Spinal cord (tissue), 10 donors: Measurements from ENCODE around the gene TBX4. TPM values are rescaled to one million over a fixed set of nuclear protein-coding genes. Genes with fewer than 3 reads are reported as not detected.

Experiments
- DNase-seq, 6 donors: peaks; one replicate each; pipeline versions ENCODE4 v3.0.0 to v3.0.0-alpha.2; 2013 to 2015; ENCODE audit warnings: low spot score in 6 of 6, low read depth in 4 of 6
- H3K27ac ChIP-seq: one replicate; pipeline ENCODE4 v1.5.1; 2013; ENCODE audit warnings: low read depth, low read length, control low read depth
- H3K27me3 ChIP-seq: one replicate; pipeline ENCODE4 v1.6.1; 2013; ENCODE audit warnings: low read length; ENCODE audit not compliant: control insufficient read depth, insufficient read depth
- H3K36me3 ChIP-seq: one replicate; pipeline ENCODE4 v1.6.1; 2013; ENCODE audit warnings: low read length; ENCODE audit not compliant: control insufficient read depth, insufficient read depth
- H3K4me1 ChIP-seq: one replicate; pipeline ENCODE4 v1.6.1; 2013; ENCODE audit warnings: low read length; ENCODE audit not compliant: control insufficient read depth, insufficient read depth
- H3K4me3 ChIP-seq: one replicate; pipeline ENCODE4 v1.5.1; 2013; ENCODE audit warnings: low read depth, low read length, control low read depth
- H3K9me3 ChIP-seq: one replicate; pipeline ENCODE4 v1.6.1; 2013; ENCODE audit warnings: low read length; ENCODE audit not compliant: control insufficient read depth, insufficient read depth
- WGBS: methylation state at CpG from one replicate; pipeline ENCODE4 v1.1.5; 2013; ENCODE audit warnings: missing lambda C conversion rate; ENCODE audit not compliant: insufficient coverage; 5-methylcytosine and 5-hydroxymethylcytosine counted together
- polyA plus RNA-seq, 2 donors: library from polyadenylated mRNA; unstranded; fragments of 120-200 nt; gene quantifications; one replicate each; pipeline ENCODE4 v1.2.1, GENCODE V29; 2013; ENCODE audit not compliant: insufficient read length in 2 of 2
- total RNA-seq, 2 donors: library from RNA; depleted of rRNA in 1 of 2; stranded (reverse); fragments of 120-200 nt in 1 of 2; fragments of >200 nt in 1 of 2; gene quantifications; one replicate each; pipeline versions ENCODE4 v1.2.3 to v1.2.4, GENCODE V29; 2013 to 2014
- donor health status: healthy.

Gene TBX4
- total and polyA plus RNA-seq, 4 donors: not detected

DNA sequence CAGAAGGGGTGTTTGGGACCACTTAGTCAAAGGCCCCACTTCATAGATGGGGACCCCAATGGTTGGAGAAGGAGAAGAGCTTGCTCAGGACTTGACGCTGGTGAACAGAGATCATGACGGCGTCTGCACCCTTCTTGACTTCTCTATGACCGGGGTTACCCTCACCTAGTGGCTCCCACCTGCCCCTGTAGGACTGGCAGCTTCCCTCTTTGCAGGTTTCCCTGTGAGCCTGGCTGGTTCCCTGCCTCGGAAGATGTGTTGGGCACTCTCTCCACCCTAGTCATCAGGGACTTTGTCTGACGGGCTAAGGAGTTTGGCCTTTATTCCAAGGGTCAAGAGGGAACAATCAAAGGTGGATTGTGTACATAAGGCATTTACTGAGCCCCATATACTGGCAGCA lies 22.7 kb downstream of the TBX4 start:
- DNase-seq: no peak
- WGBS: 83% methylated on average over 3 of the region's 6 CpGs

DNA sequence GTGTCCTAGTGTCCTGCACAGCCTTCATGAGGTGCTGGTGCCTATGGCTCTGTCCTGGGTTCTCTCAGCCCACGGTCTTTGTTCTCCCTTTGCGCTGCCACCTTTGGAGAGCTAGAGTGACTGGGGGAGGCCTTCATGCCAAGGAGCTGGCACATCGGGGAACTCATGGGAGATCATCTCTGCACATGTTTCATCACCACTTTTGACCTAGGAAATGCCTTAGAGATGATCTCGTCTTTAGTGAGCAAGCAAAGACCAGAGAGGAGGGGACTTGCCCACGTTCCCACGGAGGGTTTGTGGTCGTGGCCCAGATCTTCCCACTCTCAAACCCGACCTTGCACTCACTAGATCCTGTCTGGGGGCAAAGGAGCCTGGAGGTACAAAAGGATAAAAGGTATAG lies 23.5 kb downstream of the TBX4 start:
- Histone ChIP-seq H3K9me3 (no peaks in the 10 kb centered on the region), H3K4me1 (peaks cover 6% of the 10 kb centered on the region), H3K27ac (no peak overlapping the region), H3K4me3 (no peak overlapping the region), H3K36me3 (no peaks in the 10 kb centered on the region), H3K27me3 (peaks cover 8% of the 10 kb centered on the region)
- WGBS: 92% methylated on average over 2 of the region's 8 CpGs
- DNase-seq: no peak

More for the DNA sequence above, 22.7 kb downstream of the TBX4 start:
- H3K4me1 ChIP-seq: peaks cover 6% of the 10 kb centered on the region
- H3K9me3 ChIP-seq: no peaks in the 10 kb centered on the region
- H3K4me3 ChIP-seq: no peak overlapping the region
- peaks cover 8% of the 10 kb centered on the region for H3K27me3 ChIP-seq
- H3K36me3 ChIP-seq: no peaks in the 10 kb centered on the region
- no peak overlapping the region for H3K27ac ChIP-seq

DNA sequence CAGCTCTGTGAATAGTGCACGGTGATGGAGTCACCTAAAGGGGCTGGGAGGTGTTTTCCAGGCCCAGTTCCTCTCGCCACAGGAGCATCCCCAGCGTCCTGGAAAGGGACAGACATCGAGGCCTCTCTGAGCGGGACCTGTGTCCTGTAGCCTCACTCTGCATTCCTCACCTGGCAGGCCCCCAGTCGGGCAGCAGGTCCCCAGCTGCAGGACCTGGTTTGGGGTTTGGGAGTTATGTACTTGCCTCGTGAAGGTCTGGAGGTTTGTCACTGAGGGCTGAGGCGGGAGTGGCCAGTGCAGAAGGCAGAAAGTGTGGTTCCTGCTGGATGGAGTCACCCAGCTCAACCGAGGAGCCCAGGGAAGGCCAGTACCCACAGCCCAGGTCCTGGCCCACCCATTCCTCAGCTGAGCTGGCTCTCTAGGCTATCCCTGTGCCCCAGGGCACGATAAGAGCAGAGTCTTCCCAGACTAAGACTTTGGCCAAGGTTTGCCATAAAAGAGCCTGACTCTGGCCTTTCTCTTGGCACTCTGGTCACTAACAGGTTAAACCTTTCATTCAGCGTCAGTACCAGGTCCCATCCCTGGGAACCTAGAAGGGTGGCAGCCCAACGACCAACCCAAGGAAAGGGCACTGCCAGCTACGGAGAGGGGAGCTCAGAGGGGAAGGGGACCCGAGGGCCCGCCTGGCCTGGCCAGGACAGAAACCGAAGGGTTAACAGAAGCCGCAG lies 24.4 kb downstream of the TBX4 start:
- Histone ChIP-seq H3K27ac (no peak overlapping the region), H3K36me3 (no peaks in the 10 kb centered on the region), H3K27me3 (peaks cover 8% of the 10 kb centered on the region), H3K9me3 (no peaks in the 10 kb centered on the region), H3K4me3 (no peak overlapping the region), H3K4me1 (peaks cover 6% of the 10 kb centered on the region)
- WGBS: 69% methylated on average over 17 of the region's 17 CpGs
- no peak for DNase-seq

DNA sequence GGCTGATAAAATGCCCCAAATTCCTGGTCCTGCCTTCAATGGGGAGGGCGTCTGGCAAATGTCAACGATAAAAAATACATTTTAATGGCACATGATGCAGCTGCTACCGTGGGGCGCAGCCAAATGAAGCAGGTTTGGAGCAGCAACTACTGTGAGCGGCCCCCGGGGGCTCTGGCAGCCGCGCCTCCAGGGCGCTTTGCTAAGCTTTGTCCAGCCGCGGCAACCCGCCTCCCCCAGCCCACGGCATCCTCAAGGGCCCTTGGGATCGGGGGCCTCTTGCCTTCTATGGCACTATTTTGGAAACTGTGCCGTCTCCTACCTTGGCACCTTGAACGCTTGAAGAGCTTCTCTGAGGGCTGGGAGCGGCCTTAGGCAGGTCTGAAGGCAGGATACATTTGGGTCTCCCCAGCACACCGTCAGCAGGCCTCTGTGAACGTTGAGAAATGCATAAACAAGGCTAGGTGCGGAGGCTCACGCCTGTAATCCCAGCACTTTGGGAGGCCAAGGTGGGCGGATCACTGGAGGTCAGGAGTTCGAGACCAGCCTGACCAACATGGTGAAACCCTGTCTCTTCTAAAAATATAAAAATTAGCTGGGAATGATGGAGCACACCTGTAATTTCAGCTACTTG lies 25.1 kb downstream of the TBX4 start:
- Histone ChIP-seq H3K9me3 (no peaks in the 10 kb centered on the region), H3K4me3 (no peak overlapping the region), H3K4me1 (peaks cover 6% of the 10 kb centered on the region), H3K27ac (no peak overlapping the region), H3K27me3 (peaks cover 8% of the 10 kb centered on the region), H3K36me3 (no peaks in the 10 kb centered on the region)
- DNase-seq: peak in 1 of 6 donors; percentile 25
- WGBS: 51% methylated on average over 22 of the region's 23 CpGs

DNA sequence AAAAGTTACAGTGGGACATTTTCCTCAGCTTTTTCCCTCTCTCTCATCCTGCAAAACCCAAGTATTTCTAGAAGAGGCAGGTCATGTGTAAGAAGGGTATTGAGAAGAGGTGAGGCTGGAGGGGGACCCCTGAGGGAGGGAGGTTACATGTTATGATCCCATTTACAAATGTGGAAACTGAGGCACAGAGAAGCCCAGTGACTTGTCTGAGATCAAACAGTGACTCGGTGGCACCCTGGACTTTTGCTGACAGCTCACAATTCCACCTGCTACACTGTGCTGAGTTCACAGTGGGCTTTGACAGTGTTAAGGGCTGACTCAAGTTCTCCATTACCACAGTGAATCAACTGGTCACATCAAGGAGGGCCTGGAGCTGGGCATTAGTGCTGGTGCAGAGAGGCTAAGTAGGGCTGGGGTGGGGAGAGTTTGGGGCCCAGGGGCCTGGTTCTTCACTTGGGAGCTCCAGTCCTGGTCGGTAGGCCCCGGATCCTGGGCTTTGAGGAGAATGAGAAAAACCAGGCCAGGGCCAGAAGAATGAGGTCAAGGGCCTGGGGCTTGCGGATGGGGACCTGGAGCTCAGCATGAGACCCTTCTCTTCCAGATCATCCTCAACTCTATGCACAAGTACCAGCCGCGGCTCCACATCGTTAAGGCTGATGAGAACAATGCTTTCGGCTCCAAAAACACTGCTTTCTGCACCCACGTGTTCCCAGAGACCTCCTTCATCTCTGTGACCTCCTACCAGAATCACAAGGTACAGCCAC lies 26.0 kb downstream of the TBX4 start:
- H3K27ac ChIP-seq: no peak overlapping the region
- H3K36me3 ChIP-seq: no peaks in the 10 kb centered on the region
- no peaks in the 10 kb centered on the region for H3K9me3 ChIP-seq
- H3K27me3 ChIP-seq: peaks cover 8% of the 10 kb centered on the region
- DNase-seq: no peak
- WGBS: 90% methylated on average over 9 of the region's 9 CpGs
- H3K4me1 ChIP-seq: peaks cover 6% of the 10 kb centered on the region
- H3K4me3 ChIP-seq: no peak overlapping the region

DNA sequence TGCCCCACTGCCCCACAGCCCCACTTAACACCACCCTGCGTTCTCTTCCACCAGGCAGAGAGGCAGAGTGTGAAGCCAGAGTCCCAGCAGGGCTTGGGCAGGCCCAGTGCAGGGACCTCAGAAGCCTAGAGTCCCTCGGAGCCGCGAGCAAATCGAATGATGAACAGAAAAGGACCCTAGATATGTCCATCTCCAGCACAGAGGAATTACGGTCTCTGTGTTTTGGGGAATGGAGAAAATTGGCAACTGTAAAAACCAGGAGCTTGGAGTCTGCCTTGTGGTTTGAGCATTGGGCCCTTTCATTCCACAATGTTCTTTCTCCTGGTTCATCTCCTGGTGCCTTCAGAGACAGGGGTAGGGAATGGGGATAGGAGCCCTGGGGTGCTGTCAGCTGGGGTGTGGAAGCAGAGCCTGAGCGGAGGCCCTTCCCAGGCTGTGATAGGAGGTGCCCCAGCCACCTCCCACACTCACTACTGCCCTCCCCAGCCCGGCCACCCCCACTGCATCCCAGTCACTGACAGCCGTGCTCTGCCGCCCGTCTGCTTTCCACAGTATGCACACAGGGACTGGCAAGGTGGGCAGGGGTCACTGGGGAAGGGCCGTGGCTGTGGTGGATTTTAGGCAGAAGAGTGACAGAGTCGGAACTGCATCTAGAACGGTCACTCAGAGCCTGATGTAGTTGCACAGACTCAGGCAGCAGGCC lies 26.7 kb downstream of the TBX4 start:
- Histone ChIP-seq H3K27me3 (peaks cover 8% of the 10 kb centered on the region), H3K36me3 (no peaks in the 10 kb centered on the region), H3K4me3 (no peak overlapping the region), H3K9me3 (no peaks in the 10 kb centered on the region), H3K4me1 (peaks cover 6% of the 10 kb centered on the region), H3K27ac (no peak overlapping the region)
- DNase-seq: no peak
- WGBS: 94% methylated on average over 9 of the region's 14 CpGs

DNA sequence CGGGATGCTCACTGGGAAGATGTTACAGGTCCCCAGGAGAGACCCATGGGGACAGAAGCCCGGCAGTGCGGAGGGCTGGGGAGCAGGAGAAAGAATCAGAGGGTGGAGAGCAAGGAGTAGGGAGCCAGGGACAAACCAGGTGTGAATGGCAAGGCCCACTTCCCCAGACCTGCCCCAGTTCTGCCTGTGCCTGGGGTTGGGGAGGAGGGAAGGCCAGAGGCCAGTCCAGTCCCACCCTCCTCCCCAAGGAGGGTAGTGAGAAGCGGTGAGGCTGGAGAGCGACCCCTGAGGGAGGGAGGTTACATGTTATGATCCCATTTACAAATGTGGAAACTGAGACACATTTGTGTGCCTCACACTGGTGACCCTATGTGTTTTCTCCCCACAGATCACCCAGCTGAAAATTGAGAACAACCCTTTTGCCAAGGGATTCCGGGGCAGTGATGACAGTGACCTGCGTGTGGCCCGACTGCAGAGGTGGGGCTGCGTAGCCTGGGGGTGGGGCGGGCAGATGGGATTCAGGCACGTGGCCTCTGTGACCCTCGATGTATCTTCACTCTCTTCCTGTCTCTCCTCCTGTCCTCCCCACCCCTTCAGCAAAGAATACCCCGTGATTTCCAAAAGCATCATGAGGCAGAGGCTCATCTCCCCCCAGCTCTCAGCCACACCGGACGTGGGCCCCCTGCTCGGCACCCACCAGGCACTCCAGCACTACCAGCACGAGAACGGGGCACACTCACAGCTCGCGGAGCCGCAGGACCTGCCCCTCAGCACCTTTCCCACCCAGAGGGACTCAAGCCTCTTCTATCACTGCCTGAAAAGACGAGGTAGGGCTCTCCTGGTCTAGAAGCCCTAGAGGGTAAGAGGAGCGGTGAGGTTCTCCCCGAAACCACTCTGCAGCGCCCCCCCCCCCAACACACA lies 27.5 kb downstream of the TBX4 start:
- no peak for DNase-seq
- no peak overlapping the region for H3K27ac ChIP-seq
- H3K4me1 ChIP-seq: peaks cover 6% of the 10 kb centered on the region
- H3K36me3 ChIP-seq: no peaks in the 10 kb centered on the region
- H3K27me3 ChIP-seq: peaks cover 5% of the 10 kb centered on the region
- H3K9me3 ChIP-seq: no peaks in the 10 kb centered on the region
- 83% methylated on average over 11 of the region's 25 CpGs for WGBS
- H3K4me3 ChIP-seq: no peak overlapping the region

DNA sequence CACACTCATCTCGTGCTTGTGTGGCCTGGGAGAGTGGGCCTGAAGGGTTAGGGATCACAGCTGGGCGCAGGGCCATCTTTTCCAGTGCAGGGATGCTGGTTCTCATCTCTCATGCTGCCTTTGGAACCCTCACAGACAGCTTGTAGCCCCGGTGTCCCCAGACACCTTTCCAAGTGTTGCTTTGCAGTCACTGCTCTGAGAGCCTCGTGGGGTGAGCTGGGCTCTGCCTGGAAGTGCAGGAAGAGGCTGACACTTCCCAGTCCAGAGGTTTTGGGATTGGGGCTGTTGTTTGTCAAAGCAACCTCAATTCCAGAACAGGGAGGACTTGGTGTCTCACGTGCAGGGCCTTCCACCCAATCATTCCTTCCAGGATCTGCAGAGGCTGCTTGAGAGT lies 28.2 kb downstream of the TBX4 start:
- H3K4me3 ChIP-seq: no peak overlapping the region
- DNase-seq: no peak
- H3K9me3 ChIP-seq: no peaks in the 10 kb centered on the region
- no peak overlapping the region for H3K27ac ChIP-seq
- 74% methylated on average over 3 of the region's 5 CpGs for WGBS
- peaks cover 5% of the 10 kb centered on the region for H3K27me3 ChIP-seq
- no peaks in the 10 kb centered on the region for H3K36me3 ChIP-seq
- H3K4me1 ChIP-seq: peaks cover 6% of the 10 kb centered on the region

DNA sequence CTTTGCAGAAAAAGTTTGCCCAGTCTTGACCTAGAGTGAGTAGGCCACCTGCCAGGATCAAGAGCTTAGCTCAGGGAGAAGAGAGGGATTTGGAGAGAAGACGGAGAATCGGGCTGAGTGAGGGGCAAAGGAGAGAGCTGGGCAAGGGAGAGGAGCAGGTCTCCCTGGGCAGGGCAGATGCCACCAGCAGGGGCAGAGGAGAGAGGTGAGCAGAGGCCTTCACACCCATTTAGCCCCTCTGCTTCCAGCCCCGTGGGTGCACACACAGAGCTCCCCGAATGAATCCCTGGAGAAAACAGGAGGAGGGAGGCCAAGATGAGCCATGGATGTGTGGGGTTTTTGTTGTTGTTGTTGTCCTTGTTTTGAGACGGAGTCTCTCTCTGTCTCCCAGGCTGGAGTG lies 29.2 kb downstream of the TBX4 start:
- H3K36me3 ChIP-seq: no peaks in the 10 kb centered on the region
- no peak overlapping the region for H3K4me3 ChIP-seq
- H3K4me1 ChIP-seq: peaks cover 15% of the 10 kb centered on the region
- H3K27me3 ChIP-seq: peaks cover 11% of the 10 kb centered on the region
- DNase-seq: no peak
- H3K27ac ChIP-seq: no peak overlapping the region
- 93% methylated on average over 3 of the region's 5 CpGs for WGBS
- H3K9me3 ChIP-seq: no peaks in the 10 kb centered on the region
